ENCODE data around the gene RUFY1.
"Not testable (repeated sequence)": the region's sequence is repeated elsewhere in the genome, so short reads cannot be mapped to it uniquely, and the experiment has no call there.

The RUFY1 gene

GRCh38 chr5:179624841-179625271, 74.5 kb downstream of the RUFY1 start:
- Histone ChIP-seq H3K27ac (ENCODE audit: low read length) (peak overlapping the region; percentile 94), H3K4me3 (ENCODE audit: low read depth in 1 of 2, low read length in 2 of 2) (peak overlapping the region; percentile 68 to 96), H3K27me3 (ENCODE audit: low read depth, low read length) (no peaks in the 10 kb centered on the region), H3K9me3 (ENCODE audit: control insufficient read depth in 1 of 2, low read length in 2 of 2) (no peaks in the 10 kb centered on the region), H3K36me3 (ENCODE audit: control insufficient read depth in 1 of 2, insufficient read depth in 2 of 2, low read length in 2 of 2) (peaks cover 20 to 23% of the 10 kb centered on the region in 2 donors), H3K4me1 (ENCODE audit: control insufficient read depth in 1 of 2, insufficient read depth in 2 of 2, low read length in 2 of 2) (peaks cover 26% of the 10 kb centered on the region in 2 donors)

GRCh38 chr5:179633501-179634369, 83.4 kb downstream of the RUFY1 start:
- H3K27ac ChIP-seq (ENCODE audit: low read length): not testable (repeated sequence)

GRCh38 chr5:179634370-179635172, 84.2 kb downstream of the RUFY1 start:
- not testable (repeated sequence) for H3K36me3 ChIP-seq (ENCODE audit: control insufficient read depth in 1 of 2, insufficient read depth in 2 of 2, low read length in 2 of 2); H3K27ac ChIP-seq (ENCODE audit: low read length); H3K27me3 ChIP-seq (ENCODE audit: low read depth, low read length); H3K4me1 ChIP-seq (ENCODE audit: control insufficient read depth in 1 of 2, insufficient read depth in 2 of 2, low read length in 2 of 2); H3K9me3 ChIP-seq (ENCODE audit: control insufficient read depth in 1 of 2, low read length in 2 of 2); H3K4me3 ChIP-seq (ENCODE audit: low read depth in 1 of 2, low read length in 2 of 2)

More at GRCh38 chr5:179633501-179634369, 83.4 kb downstream of the RUFY1 start:
- H3K4me3 ChIP-seq (ENCODE audit: low read depth in 1 of 2, low read length in 2 of 2): peak overlapping the region; percentile 30 to 35
- not testable (repeated sequence) for H3K36me3 ChIP-seq (ENCODE audit: control insufficient read depth in 1 of 2, insufficient read depth in 2 of 2, low read length in 2 of 2); H3K27me3 ChIP-seq (ENCODE audit: low read depth, low read length); H3K4me1 ChIP-seq (ENCODE audit: control insufficient read depth in 1 of 2, insufficient read depth in 2 of 2, low read length in 2 of 2); H3K9me3 ChIP-seq (ENCODE audit: control insufficient read depth in 1 of 2, low read length in 2 of 2)

DNA sequence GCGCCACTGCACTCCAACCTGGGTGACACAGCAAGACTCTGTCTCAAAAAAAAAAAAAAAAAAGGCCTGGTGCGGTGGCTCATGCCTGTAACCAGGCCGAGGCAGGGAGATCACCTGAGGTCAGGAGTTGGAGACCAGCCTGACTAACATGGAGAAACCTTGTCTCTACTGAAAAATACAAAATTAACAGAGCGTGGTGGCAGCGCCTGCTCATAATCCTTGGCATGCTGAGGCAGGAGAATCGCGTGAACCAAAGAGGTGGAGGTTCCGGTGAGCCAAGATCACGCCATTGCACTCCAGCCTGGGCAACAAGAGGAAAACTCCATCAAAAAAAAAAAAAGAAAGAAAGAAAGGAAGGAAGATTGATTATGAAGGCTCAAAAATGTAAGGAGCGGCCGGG, 88.9 kb downstream of the RUFY1 start:
- H3K36me3 ChIP-seq (ENCODE audit: control insufficient read depth in 1 of 2, insufficient read depth in 2 of 2, low read length in 2 of 2); H3K4me1 ChIP-seq (ENCODE audit: control insufficient read depth in 1 of 2, insufficient read depth in 2 of 2, low read length in 2 of 2); H3K4me3 ChIP-seq (ENCODE audit: low read depth in 1 of 2, low read length in 2 of 2); H3K27ac ChIP-seq (ENCODE audit: low read length); H3K27me3 ChIP-seq (ENCODE audit: low read depth, low read length); H3K9me3 ChIP-seq (ENCODE audit: control insufficient read depth in 1 of 2, low read length in 2 of 2): not testable (repeated sequence)

GRCh38 chr5:179641745-179642144, 91.4 kb downstream of the RUFY1 start:
- H3K4me1 ChIP-seq (ENCODE audit: control insufficient read depth in 1 of 2, insufficient read depth in 2 of 2, low read length in 2 of 2); H3K36me3 ChIP-seq (ENCODE audit: control insufficient read depth in 1 of 2, insufficient read depth in 2 of 2, low read length in 2 of 2); H3K27me3 ChIP-seq (ENCODE audit: low read depth, low read length); H3K27ac ChIP-seq (ENCODE audit: low read length); H3K4me3 ChIP-seq (ENCODE audit: low read depth in 1 of 2, low read length in 2 of 2); H3K9me3 ChIP-seq (ENCODE audit: control insufficient read depth in 1 of 2, low read length in 2 of 2): not testable (repeated sequence)

GRCh38 chr5:179642626-179643025, 92.3 kb downstream of the RUFY1 start:
- not testable (repeated sequence) for H3K36me3 ChIP-seq (ENCODE audit: control insufficient read depth in 1 of 2, insufficient read depth in 2 of 2, low read length in 2 of 2); H3K27me3 ChIP-seq (ENCODE audit: low read depth, low read length); H3K27ac ChIP-seq (ENCODE audit: low read length); H3K9me3 ChIP-seq (ENCODE audit: control insufficient read depth in 1 of 2, low read length in 2 of 2); H3K4me3 ChIP-seq (ENCODE audit: low read depth in 1 of 2, low read length in 2 of 2); H3K4me1 ChIP-seq (ENCODE audit: control insufficient read depth in 1 of 2, insufficient read depth in 2 of 2, low read length in 2 of 2)

DNA sequence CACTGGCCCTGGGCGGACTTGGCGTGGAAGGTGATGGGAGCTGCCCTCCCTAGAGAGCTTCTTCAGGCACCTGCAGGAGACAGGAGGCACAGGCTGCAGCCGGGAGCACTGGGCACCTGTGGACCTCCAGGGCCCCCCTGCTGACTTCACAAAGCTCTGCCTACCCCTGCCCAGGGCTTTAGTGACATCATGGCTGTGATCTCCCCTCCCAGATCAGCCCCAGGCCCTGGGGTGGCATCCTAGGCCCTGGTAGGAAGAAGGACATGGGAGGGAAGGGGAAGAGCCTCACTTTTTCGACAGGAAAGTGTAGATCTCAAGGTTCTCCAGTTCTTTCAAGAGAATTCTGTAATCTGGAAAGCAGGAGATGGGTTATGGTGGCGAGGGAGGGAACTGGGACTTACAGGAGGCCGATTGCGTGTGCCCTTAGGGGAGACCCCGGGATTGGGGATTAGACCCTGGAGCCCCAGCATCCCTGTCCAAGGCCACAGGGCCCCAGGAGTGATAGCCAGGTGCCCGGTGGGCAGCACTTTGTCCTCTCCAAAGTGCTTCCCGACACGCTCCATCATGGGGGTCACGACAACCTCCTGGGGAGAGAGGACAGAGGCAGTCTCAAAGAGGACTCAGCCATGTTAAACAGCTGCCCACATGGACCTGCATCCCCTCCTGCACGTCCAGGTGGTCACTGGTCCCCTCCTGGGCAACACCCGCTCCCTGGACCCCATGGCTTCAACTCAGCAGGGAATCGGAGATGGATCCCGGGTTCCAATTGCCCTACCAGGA, 93.0 kb downstream of the RUFY1 start:
- not testable (repeated sequence) for H3K4me3 ChIP-seq (ENCODE audit: low read depth in 1 of 2, low read length in 2 of 2); H3K27ac ChIP-seq (ENCODE audit: low read length)

DNA sequence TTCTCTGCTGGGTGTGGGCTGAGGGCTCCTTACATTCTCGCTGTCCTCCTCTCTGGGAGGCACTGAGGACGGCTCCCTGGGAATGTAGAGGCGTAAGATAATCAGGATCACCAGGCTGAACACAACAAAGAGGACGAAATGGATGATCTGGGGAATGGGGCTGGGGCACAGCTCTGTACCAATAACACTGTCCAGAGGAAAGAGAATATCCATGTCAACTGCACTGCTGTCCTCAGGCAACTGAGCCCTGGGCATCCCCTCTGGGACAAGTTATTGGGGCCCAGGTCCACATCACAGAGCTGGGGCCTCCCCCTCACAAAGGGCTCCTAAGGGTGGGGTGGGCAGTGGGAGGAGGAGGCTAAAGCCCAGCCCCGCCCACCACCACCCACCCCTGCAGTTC, 94.4 kb downstream of the RUFY1 start:
- H3K4me1 ChIP-seq (ENCODE audit: control insufficient read depth in 1 of 2, insufficient read depth in 2 of 2, low read length in 2 of 2); H3K9me3 ChIP-seq (ENCODE audit: control insufficient read depth in 1 of 2, low read length in 2 of 2); H3K4me3 ChIP-seq (ENCODE audit: low read depth in 1 of 2, low read length in 2 of 2); H3K36me3 ChIP-seq (ENCODE audit: control insufficient read depth in 1 of 2, insufficient read depth in 2 of 2, low read length in 2 of 2); H3K27ac ChIP-seq (ENCODE audit: low read length); H3K27me3 ChIP-seq (ENCODE audit: low read depth, low read length): not testable (repeated sequence)

More for the DNA sequence above, 93.0 kb downstream of the RUFY1 start:
- H3K4me1 ChIP-seq (ENCODE audit: control insufficient read depth in 1 of 2, insufficient read depth in 2 of 2, low read length in 2 of 2); H3K27me3 ChIP-seq (ENCODE audit: low read depth, low read length); H3K36me3 ChIP-seq (ENCODE audit: control insufficient read depth in 1 of 2, insufficient read depth in 2 of 2, low read length in 2 of 2); H3K9me3 ChIP-seq (ENCODE audit: control insufficient read depth in 1 of 2, low read length in 2 of 2): not testable (repeated sequence)

DNA sequence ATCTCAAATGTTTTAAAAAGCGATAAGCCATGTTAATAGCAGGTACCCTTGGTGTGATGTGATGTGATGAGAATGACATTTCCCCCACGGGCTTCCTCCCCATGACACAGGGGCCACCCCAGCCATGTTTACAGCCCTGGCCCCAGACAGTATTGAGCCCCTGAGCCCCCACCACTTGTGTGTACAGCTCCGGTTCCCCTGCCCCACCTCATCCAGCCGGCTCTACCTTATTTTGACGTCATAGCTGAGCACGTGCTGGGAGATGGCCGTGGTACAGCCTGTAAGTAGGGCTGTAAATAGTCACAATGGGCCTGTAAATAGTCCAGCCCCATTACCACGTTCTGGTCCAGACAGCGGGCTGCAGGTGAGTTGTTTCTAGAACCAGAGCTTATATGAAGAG, 98.1 kb downstream of the RUFY1 start:
- no peak overlapping the region for H3K4me3 ChIP-seq (ENCODE audit: low read depth in 1 of 2, low read length in 2 of 2)
- no peaks in the 10 kb centered on the region for H3K27me3 ChIP-seq (ENCODE audit: low read depth, low read length)
- H3K27ac ChIP-seq (ENCODE audit: low read length): no peak overlapping the region
- no peaks in the 10 kb centered on the region for H3K36me3 ChIP-seq (ENCODE audit: control insufficient read depth in 1 of 2, insufficient read depth in 2 of 2, low read length in 2 of 2)
- H3K9me3 ChIP-seq (ENCODE audit: control insufficient read depth in 1 of 2, low read length in 2 of 2): no peaks in the 10 kb centered on the region
- no peaks in the 10 kb centered on the region for H3K4me1 ChIP-seq (ENCODE audit: control insufficient read depth in 1 of 2, insufficient read depth in 2 of 2, low read length in 2 of 2)

- H3K27me3 ChIP-seq (ENCODE audit: low read depth, low read length); H3K4me1 ChIP-seq (ENCODE audit: control insufficient read depth in 1 of 2, insufficient read depth in 2 of 2, low read length in 2 of 2); H3K36me3 ChIP-seq (ENCODE audit: control insufficient read depth in 1 of 2, insufficient read depth in 2 of 2, low read length in 2 of 2); H3K4me3 ChIP-seq (ENCODE audit: low read depth in 1 of 2, low read length in 2 of 2); H3K9me3 ChIP-seq (ENCODE audit: control insufficient read depth in 1 of 2, low read length in 2 of 2); H3K27ac ChIP-seq (ENCODE audit: low read length): not testable (repeated sequence)
Measured at GRCh38 chr5:179649166-179649703, 98.9 kb downstream of the RUFY1 start.

- not testable (repeated sequence) for H3K4me3 ChIP-seq (ENCODE audit: low read depth in 1 of 2, low read length in 2 of 2); H3K36me3 ChIP-seq (ENCODE audit: control insufficient read depth in 1 of 2, insufficient read depth in 2 of 2, low read length in 2 of 2); H3K27ac ChIP-seq (ENCODE audit: low read length); H3K27me3 ChIP-seq (ENCODE audit: low read depth, low read length); H3K4me1 ChIP-seq (ENCODE audit: control insufficient read depth in 1 of 2, insufficient read depth in 2 of 2, low read length in 2 of 2); H3K9me3 ChIP-seq (ENCODE audit: control insufficient read depth in 1 of 2, low read length in 2 of 2)
Measured at GRCh38 chr5:179650245-179650644, 99.9 kb downstream of the RUFY1 start.
